ENCODE measurements around the gene RDH5.
"Not testable (repeated sequence)": the region's sequence is repeated elsewhere in the genome, so short reads cannot be mapped to it uniquely, and the experiment has no call there.

The RDH5 gene

DNA sequence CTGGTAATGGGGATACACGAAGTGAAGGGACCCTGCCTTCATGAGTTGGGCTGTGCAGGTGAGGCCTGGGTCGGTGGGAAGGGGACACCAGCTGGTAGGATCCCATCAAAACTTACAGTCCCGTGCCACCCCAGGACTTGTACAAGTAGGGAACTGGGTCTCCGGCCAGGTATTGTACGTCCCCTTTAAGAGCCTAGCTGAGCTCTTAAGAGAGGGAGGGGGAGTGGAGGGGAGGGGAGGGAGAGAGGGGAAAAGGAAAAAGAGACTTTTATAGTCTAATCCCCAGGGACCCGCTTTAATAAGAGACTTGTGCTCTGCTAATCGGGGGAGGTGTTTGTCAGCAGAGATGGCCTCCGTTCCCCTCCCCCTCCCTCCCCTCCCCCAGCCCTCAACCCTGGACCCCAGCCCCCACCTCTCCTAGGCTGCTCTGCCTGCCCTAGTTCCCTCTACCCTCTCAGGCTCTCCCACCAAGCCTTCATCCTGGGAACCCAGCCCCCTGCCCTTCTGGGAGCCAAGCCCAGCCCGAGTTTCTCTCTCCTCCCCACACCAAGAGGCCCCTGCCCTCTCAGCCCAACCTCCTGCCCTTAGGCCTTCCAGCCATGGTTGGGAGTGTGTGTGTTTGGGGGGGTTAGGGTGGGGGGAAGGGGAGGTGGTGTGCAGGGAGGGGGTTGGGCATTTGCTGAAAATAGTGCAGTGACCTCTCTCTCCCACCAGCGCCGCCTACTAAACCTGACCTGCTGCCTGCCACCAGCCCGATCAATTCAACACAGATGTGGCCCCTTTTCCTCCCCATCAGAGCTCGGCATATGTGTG, 25.4 kb downstream of the RDH5 start:
- DNase-seq (ENCODE audit: low spot score), result peak; percentile 76

DNA sequence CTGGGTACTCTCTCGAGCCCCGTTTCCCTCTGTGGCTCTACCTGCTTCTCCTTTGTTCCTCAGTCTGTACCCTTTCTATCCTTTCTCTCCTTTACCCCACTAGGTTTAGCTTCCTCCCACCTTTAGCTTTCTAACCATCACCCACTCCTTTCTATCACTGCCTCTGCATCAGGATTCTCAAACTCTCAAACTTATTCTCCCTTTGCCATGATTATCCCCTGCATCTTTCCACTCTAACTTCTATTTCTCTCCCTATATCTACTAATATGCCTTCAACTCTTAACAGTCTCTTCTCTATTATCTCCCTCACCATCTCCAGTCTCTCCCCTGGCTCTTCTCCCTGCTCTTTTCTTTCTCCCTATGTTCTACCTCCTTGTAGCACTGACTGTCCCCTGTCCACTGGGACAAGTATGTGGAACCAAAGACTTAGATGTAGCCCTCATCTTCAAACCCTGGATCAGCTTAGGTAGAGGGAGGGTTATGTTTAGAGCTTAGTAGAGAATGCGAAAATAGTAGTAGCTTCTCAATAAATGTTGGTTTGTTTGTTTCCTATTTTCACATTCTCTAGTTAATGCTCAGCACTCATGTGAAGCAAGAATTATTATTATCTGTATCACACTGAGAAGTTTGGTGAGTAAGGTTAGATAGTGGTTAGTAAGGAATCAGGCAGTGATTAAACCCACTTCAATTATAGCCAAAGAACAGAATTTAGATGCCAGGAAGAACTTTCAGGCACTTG, 26.1 kb downstream of the RDH5 start:
- no peak for DNase-seq (ENCODE audit: low spot score)

DNA sequence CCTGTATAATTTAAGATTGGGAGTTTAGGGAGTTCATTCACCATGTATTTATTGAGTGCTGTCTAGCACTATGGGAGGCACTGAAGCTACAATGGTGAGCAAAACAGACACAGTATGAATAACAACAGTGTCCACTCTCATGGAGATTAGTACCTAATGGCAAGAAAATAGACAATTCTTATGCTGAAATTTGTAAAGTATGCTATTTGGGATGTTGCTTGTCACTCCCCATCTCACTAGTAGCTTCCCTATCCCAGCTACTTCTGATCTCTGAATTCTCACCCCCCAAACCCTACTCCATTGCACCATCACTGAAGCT, 26.7 kb downstream of the RDH5 start:
- DNase-seq (ENCODE audit: low spot score), result no peak

DNA sequence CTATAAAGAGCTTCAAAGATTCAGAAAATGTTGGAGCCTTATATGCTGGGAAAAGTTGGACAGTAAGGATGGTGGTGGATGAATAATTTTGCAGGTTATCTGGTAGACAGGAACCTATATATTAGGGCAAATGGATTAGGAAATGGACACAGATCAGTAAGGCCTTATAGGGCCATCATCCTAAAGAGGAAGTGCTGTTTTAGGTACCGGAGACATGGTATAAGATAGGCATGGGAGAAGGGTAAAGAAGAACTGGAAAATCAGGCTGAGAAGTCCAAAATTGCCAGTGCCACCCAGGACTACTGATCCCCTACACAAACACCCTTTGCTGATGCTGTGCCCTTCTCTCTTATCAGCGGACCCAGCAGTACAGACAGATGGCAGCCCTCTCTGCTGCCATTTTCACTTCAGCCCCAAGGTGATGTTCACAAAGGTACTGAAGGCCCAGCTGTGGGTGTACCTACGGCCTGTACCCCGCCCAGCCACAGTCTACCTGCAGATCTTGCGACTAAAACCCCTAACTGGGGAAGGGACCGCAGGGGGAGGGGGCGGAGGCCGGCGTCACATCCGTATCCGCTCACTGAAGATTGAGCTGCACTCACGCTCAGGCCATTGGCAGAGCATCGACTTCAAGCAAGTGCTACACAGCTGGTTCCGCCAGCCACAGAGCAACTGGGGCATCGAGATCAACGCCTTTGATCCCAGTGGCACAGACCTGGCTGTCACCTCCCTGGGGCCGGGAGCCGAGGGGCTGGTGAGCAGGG, 28.2 kb downstream of the RDH5 start:
- DNase-seq (ENCODE audit: low spot score), result no peak

DNA sequence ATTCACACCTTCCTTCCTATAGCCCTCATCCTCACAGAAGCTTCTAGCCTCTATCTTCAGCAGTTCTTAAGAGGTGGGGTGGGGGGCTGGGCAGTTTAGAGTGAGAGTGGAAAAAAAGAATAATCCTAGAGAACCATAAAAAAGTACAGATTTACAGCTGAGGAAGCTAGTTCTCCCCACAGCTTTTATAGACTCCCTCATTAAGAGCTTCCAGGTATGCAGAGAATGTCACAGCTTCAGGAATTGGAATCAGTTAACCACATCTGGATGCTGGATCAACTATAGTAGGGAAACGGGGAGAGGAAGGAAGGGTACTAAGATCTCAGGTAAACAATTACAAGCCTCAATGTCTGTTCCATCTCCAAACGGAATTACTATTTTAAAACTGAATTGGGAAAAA, 35.1 kb downstream of the RDH5 start:
- DNase-seq (ENCODE audit: low spot score), result no peak

DNA sequence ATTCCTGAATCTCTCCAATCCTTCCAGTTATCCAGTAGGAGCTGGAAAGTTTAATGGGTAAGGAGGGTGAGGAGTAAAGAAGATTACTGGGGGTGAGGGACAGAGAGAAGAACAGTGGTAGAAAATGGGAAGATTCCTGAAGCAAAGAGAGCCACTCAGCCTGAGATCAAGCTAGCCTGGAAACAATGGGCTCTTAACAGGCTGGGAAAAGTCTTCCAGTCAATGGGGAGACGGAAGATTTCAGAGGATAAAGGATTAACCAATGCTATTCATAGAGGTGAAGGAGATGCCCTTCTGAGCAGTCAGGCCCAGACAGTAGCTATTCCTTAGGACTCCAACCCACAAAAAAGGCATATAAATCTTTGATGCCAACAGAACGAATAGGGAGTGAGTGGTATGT, 37.5 kb downstream of the RDH5 start:
- no peak for DNase-seq (ENCODE audit: low spot score)

DNA sequence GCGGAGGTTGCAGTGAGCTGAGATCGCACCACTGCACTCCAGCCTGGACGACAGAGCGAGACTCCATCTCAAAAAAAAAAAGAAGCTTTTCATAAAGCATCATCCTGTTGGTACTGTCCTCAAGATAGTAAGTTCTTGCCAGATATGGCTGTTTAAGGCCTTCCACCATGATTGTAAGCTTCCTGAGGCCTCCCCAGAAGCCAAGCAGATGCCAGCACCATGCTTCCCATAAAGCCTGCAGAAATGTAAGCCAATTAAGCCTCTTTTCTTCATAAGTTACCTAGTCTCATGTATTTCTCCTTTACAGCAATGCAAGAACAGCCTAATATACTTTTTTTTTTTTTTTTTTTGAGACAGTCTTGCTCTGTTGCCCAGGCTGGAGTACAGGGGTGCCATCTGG, 38.4 kb downstream of the RDH5 start:
- not testable (repeated sequence) for DNase-seq (ENCODE audit: low spot score)

DNA sequence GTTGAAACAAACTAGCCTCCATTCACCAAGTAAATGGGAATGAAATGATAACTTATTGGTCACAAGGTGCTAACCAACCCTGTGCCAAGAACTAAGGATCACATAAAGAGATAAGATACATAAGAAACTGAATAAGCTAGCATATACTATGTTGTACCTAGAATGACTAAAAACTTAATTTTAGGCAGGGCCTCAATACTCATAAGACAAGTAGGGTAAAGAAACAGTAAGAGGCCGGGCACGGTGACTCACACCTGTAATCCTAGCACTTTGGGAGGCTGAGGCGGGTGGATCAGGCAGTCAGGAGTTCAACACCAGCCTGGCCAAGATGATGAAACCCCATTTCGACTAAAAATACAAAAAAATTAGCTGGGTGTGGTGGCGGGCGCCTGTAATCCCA, 40.5 kb downstream of the RDH5 start:
- no peak for DNase-seq (ENCODE audit: low spot score)

DNA sequence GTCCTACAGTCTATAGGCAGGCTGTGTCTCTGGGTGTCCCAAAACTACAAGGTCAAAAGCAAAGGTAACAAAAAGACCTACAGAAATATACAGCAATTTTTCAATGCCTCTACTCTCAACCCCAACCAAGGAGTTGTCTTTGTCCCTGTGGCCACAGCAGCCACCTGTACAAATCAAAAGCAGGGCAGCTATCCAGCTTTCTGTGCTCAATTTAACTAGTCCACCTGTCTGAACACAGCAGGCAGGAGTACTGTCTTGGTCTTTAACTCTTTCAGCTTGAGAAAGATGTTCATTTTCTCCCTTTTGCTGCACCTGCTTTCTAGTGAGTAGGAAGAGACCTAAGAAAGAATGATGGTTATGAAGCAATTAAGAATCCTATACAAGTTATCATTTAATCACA, 42.5 kb downstream of the RDH5 start:
- peak; percentile 93 for DNase-seq (ENCODE audit: low spot score)

DNA sequence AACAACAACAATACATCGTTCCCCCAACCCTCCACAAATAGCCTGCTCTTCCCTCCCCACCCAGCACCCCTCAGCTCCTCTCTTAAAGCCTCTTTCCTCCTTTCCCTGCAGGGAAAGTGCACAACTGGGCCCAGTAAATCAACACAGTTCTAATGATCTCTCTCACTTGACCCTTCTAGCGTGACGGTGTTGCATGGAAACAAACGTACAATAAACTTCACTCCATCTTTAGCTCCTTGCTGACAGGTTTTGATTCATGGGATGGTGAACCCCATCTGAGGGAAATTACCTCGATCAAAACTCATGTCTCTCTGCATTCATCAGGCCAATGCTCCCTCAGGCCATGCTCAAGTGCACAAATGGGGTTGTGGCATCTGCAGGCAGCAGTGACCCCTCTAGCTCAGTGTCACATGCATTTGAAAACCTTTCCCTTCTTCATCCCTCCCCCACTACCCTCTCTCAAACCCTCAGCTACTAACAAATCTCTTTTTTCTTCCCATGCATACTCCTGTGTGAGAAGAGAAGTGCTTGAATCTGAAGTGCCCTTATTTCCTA, 45.6 kb downstream of the RDH5 start:
- DNase-seq (ENCODE audit: low spot score), result no peak

DNA sequence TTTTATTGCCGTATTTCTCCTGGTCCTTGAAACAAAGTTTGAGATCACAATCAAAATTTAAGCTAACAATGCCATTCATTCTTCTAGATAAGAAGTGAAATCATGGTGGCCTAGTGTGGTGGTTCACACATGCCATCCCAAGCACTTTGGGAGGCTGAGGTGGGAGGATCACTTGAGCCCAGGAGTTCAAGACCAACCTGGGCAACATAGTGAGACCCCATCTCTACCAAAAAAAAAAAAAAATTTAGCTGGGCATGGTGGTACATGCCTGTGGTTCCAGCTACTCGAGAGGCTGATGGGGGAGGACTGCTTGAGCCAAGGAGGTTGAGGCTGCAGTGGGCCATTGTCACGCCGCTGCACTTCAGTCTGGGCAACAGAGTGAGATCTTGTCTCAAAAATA, 47.0 kb downstream of the RDH5 start:
- DNase-seq (ENCODE audit: low spot score), result no peak

DNA sequence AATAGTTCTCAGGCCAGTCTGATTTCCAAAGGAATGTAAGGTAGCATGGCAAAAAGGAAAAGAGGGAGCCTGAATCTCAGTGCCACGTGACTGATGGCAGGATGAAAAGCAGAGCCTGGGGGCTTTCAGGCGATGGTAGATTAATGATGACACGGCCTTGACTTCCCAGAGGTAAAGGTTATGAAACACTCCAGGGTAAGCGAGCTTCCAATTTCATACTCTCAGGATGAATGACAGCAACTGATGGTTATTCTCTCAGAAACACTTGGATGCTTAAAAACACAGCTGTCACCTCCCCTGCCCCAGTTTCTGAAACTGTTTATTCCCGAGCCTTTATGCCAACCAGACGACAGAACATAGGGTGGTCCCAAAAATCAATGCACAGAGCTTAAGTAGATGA, 51.5 kb downstream of the RDH5 start:
- DNase-seq (ENCODE audit: low spot score), result no peak
